Cerebellar nuclear complex (tissue), 1 donor: ENCODE results near the gene COX20.

Source experiments
- DNase-seq, 2 experiments: peaks; one replicate each; lab custom pipeline; 2025; lab: John Stamatoyannopoulos, UW

Gene COX20

GRCh38 chr1:244874974-244875579 lies 39.6 kb downstream of the COX20 start:
- DNase-seq = no peak

GRCh38 chr1:244876228-244876910 lies 40.9 kb downstream of the COX20 start:
- no peak for DNase-seq

GRCh38 chr1:244878681-244879080 lies 43.2 kb downstream of the COX20 start:
- DNase-seq = no peak

- DNase-seq = no peak
These were observed 46.3 kb downstream of the COX20 start for GRCh38 chr1:244881552-244882280.

DNA sequence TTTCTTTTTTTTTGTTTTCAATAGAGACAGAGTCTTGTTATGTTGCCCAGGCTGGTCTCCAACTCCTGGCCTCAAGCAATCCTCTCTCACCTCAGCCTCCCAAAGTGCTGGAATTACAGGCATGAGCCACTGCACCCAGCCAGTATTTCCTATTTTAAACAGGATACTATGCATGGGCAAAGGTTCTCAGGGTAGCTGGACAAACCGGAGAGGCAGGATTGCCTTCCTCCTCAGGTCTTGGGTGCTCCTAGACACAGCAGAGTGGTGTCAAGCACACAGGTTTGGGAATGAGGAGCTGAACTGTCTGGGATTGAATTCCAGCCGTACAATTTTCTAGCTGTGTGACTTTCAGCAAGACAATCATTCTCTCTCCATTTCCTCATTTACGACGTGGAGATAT lies 51.8 kb downstream of the COX20 start:
- no peak for DNase-seq

GRCh38 chr1:244893836-244894235 lies 58.4 kb downstream of the COX20 start:
- no peak for DNase-seq
